ENCODE data around the gene ABCC1.
"Not testable (repeated sequence)": the region's sequence is repeated elsewhere in the genome, so short reads cannot be mapped to it uniquely, and the experiment has no call there.

Gene ABCC1

GRCh38 chr16:16190966-16191365 is 241.6 kb downstream of the ABCC1 start:
- not testable (repeated sequence) for H3K4me1 ChIP-seq (ENCODE audit: insufficient read depth, low read length); H3K79me2 ChIP-seq (ENCODE audit: insufficient read depth, low read length); DNase-seq; H3K27me3 ChIP-seq (ENCODE audit: insufficient read depth, low read length, poor library complexity); H3K36me3 ChIP-seq (ENCODE audit: insufficient read depth, low read length); H3K4me2 ChIP-seq (ENCODE audit: insufficient read depth, low read length); H3K9ac ChIP-seq (ENCODE audit: low read depth, low read length); H4K20me1 ChIP-seq (ENCODE audit: insufficient read depth, low read length); ATAC-seq (ENCODE audit: insufficient read depth, low read depth); H3K27ac ChIP-seq (ENCODE audit: low read length); H2AFZ ChIP-seq (ENCODE audit: low read depth, low read length); H3K4me3 ChIP-seq (ENCODE audit: low read depth in 1 of 2, low read length in 2 of 2); H3K9me3 ChIP-seq (ENCODE audit: insufficient read depth, low read length, severe bottlenecking)

GRCh38 chr16:16191493-16192167 is 242.2 kb downstream of the ABCC1 start:
- no peak overlapping the region for H3K9ac ChIP-seq (ENCODE audit: low read depth, low read length)
- TF ChIP-seq EZH2 (IDR thresholded peaks at IDR 0.05; ENCODE audit: borderline replicate concordance, low read depth, low read length, severe bottlenecking): no peak
- TF ChIP-seq CTCF (IDR thresholded peaks at IDR 0.05; ENCODE audit: borderline replicate concordance, extremely low read depth, low read length, poor library complexity, severe bottlenecking): no peak
- DNase-seq: no peak
- H3K27me3 ChIP-seq (ENCODE audit: insufficient read depth, low read length, poor library complexity): peaks cover 8% of the 10 kb centered on the region
- no peaks in the 10 kb centered on the region for H3K79me2 ChIP-seq (ENCODE audit: insufficient read depth, low read length)
- no peaks in the 10 kb centered on the region for H4K20me1 ChIP-seq (ENCODE audit: insufficient read depth, low read length)
- no peak overlapping the region for H2AFZ ChIP-seq (ENCODE audit: low read depth, low read length)
- H3K4me3 ChIP-seq (ENCODE audit: low read depth in 1 of 2, low read length in 2 of 2): no peak overlapping the region
- H3K4me1 ChIP-seq (ENCODE audit: insufficient read depth, low read length): no peaks in the 10 kb centered on the region
- no peaks in the 10 kb centered on the region for H3K9me3 ChIP-seq (ENCODE audit: insufficient read depth, low read length, severe bottlenecking)
- ATAC-seq (ENCODE audit: insufficient read depth, low read depth): no peak
- no peaks in the 10 kb centered on the region for H3K36me3 ChIP-seq (ENCODE audit: insufficient read depth, low read length)
- no peak overlapping the region for H3K4me2 ChIP-seq (ENCODE audit: insufficient read depth, low read length)
- no peak overlapping the region for H3K27ac ChIP-seq (ENCODE audit: low read length)

Data from DND-41 (cell line).